IMR-90 (cell line): Measurements from ENCODE around the gene XDH.

Experiments
- BHLHE40 ChIP-seq: fragments of 150-350 bp; IDR thresholded peaks from 2 replicates; pipeline ENCODE4 v1.6.1; 2016; ENCODE audit warnings: mild to moderate bottlenecking, low read depth, low read length
- CEBPB ChIP-seq: IDR thresholded peaks from 2 replicates; pipeline ENCODE4 v1.6.1; 2012; ENCODE audit warnings: low read depth, low read length, improper control_type of control experiment
- CTCF ChIP-seq: conservative IDR thresholded peaks from 2 replicates; pipeline ENCODE4 v1.5.1; 2012; ENCODE audit warnings: mild to moderate bottlenecking, low read depth, low read length, improper control_type of control experiment
- ELK1 ChIP-seq: fragments of 150-350 bp; IDR thresholded peaks from 2 replicates; pipeline ENCODE4 v1.6.1; 2016; ENCODE audit warnings: low read depth, mild to moderate bottlenecking, low read length, moderate library complexity, borderline replicate concordance
- FOS ChIP-seq: fragments of 150-350 bp; IDR thresholded peaks from 2 replicates; pipeline ENCODE4 v1.6.1; 2016; ENCODE audit warnings: low read depth, low read length
- MAFK ChIP-seq: IDR thresholded peaks from 2 replicates; pipeline ENCODE4 v1.6.1; 2012; ENCODE audit warnings: low read depth, low read length, improper control_type of control experiment
- MAZ ChIP-seq: IDR thresholded peaks from 2 replicates; pipeline ENCODE4 v1.6.1; 2012; ENCODE audit warnings: low read depth, mild to moderate bottlenecking, low read length, improper control_type of control experiment, moderate library complexity, borderline replicate concordance
- MXI1 ChIP-seq: IDR thresholded peaks from 2 replicates; pipeline ENCODE4 v1.6.1; 2012; ENCODE audit warnings: low read depth, mild to moderate bottlenecking, low read length, moderate library complexity, borderline replicate concordance
- POLR2A ChIP-seq: IDR thresholded peaks from 2 replicates; pipeline ENCODE4 v1.6.1; 2012; ENCODE audit warnings: mild to moderate bottlenecking, low read depth, low read length
- RAD21 ChIP-seq: IDR thresholded peaks from 2 replicates; pipeline ENCODE4 v1.6.1; 2012; ENCODE audit warnings: low read length, improper control_type of control experiment
- RCOR1 ChIP-seq: IDR thresholded peaks from 2 replicates; pipeline ENCODE4 v1.6.1; 2012; ENCODE audit warnings: mild to moderate bottlenecking, low read length, improper control_type of control experiment; ENCODE audit not compliant: insufficient replicate concordance
- RFX5 ChIP-seq: IDR thresholded peaks from 2 replicates; pipeline ENCODE4 v1.8.0; 2012; ENCODE audit warnings: low read depth, mild to moderate bottlenecking, low read length, moderate library complexity
- SMC3 ChIP-seq: fragments of 150-350 bp; IDR thresholded peaks from 2 replicates; pipeline ENCODE4 v1.6.1; 2016; ENCODE audit warnings: low read depth, mild to moderate bottlenecking, antibody characterized with exemption, low read length, moderate library complexity
- USF2 ChIP-seq: fragments of 150-350 bp; IDR thresholded peaks from 2 replicates; pipeline ENCODE4 v1.6.1; 2017; ENCODE audit warnings: mild to moderate bottlenecking, antibody characterized with exemption, low read length, low read depth

- TF ChIP-seq RAD21, result no peak
- no peak for TF ChIP-seq MAFK
- no peak for TF ChIP-seq CTCF
- TF ChIP-seq POLR2A, result no peak; the same call in 1 of the 2 replicates
- TF ChIP-seq BHLHE40, result no peak
- no peak for TF ChIP-seq ELK1
- TF ChIP-seq CEBPB, result peak; percentile 90
- no peak for TF ChIP-seq RCOR1
- no peak for TF ChIP-seq RFX5
- TF ChIP-seq MAZ, result no peak
- no peak for TF ChIP-seq SMC3
- peak; percentile 74; the same call in 1 of the 2 replicates for TF ChIP-seq FOS
- no peak for TF ChIP-seq USF2
- no peak for TF ChIP-seq MXI1
Measured at GRCh38 chr2:31384771-31385276, 29.7 kb downstream of the XDH start.
